Uterus (tissue), 2 donors: ENCODE data around the gene TASOR2.

Experiments
- POLR2A ChIP-seq, 2 donors: fragments of 450-650 bp; IDR thresholded peaks; one replicate each; pipeline ENCODE4 v1.6.1; 2016; ENCODE audit warnings: antibody characterized with exemption in 2 of 2, mild to moderate bottlenecking in 1 of 2, moderate library complexity in 1 of 2
- TF ChIP-seq, protein P1 (sequence below), 4 experiments: fragments of 200-600 bp in 2 of 4; fragments of 450-650 bp in 2 of 4; sonication (generic) in 2 of 4; IDR thresholded peaks; one replicate each; pipeline ENCODE4 v1.5.1; 2016 to 2019; ENCODE audit warnings: antibody characterized with exemption in 4 of 4, mild to moderate bottlenecking in 2 of 4, moderate library complexity in 1 of 4

DNA sequence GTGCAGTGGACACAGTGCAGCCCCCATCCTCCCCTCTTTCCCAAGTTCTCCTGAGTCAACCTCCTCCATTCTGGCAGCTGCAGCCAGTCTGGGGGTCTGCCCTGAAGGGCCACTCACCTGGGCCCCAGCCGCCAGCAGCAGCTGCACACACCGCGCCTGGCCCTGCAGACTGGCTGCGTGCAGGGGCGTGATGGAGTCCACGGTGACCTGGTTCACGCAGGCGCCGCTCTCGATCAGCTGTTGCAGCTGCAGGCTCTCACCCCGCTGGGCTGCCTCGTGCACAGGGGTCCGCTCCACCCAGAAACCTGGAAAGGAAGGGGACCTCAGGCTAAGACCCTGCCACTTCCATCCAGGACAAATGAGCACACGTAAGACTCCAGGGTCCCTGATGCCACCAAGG is 31.9 kb upstream of the TASOR2 start:
- TF ChIP-seq POLR2A (IDR thresholded peaks at IDR 0.05), result no peak
- TF ChIP-seq, protein P1, sequence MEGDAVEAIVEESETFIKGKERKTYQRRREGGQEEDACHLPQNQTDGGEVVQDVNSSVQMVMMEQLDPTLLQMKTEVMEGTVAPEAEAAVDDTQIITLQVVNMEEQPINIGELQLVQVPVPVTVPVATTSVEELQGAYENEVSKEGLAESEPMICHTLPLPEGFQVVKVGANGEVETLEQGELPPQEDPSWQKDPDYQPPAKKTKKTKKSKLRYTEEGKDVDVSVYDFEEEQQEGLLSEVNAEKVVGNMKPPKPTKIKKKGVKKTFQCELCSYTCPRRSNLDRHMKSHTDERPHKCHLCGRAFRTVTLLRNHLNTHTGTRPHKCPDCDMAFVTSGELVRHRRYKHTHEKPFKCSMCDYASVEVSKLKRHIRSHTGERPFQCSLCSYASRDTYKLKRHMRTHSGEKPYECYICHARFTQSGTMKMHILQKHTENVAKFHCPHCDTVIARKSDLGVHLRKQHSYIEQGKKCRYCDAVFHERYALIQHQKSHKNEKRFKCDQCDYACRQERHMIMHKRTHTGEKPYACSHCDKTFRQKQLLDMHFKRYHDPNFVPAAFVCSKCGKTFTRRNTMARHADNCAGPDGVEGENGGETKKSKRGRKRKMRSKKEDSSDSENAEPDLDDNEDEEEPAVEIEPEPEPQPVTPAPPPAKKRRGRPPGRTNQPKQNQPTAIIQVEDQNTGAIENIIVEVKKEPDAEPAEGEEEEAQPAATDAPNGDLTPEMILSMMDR (IDR thresholded peaks at IDR 0.05), result no peak
